Fibroblast of the aortic adventitia (primary cell): ENCODE measurements around the gene SLIT2. TPM values are rescaled to one million over a fixed set of nuclear protein-coding genes. Genes with fewer than 3 reads are reported as not detected.
A peak's percentile ranks its signal among the peaks of the same experiment; 100 is the strongest.

Source experiments
- DNase-seq: peaks from one replicate; pipeline ENCODE4 v3.0.0-alpha.2; 2010; ENCODE audit warnings: low read depth
- H3K4me3 ChIP-seq: 2 replicates; pipeline ENCODE4 v1.5.1; 2011; ENCODE audit warnings: low read depth, mild to moderate bottlenecking, control low read depth, low read length, moderate library complexity
- total RNA-seq: library from RNA; depleted of rRNA; stranded (reverse); fragments of >200 nt; gene quantifications from 2 replicates; pipeline ENCODE4 v1.2.3, GENCODE V29; 2012; ENCODE audit warnings: low replicate concordance
- TF ChIP-seq, protein P1 (sequence below): IDR thresholded peaks from 2 replicates; pipeline ENCODE4 v1.5.1; 2011; ENCODE audit warnings: mild to moderate bottlenecking, low read length, control low read depth, inconsistent platforms; ENCODE audit not compliant: insufficient read depth

SLIT2 gene
- total RNA-seq, 1 donor = 65.1 TPM

DNA sequence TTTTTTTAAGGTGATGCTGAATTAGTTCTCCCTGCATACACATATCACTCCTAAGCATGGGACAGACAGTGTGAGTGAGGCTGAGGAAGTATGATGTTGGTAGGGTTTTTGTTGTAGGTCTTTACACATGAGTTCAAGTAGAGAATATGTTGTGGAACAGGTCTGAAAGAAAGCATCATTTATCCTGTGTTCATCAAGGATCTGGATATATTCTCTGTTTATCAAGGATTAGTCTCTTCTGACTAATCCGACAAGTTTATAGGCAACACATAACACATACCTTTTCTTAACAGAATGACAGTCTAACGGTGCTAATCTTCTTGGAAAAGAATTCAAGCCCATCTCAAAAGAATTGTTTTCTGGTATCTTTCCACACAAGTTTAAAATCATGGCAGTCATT is 10.5 kb downstream of the SLIT2 start:
- H3K4me3 ChIP-seq = no peak overlapping the region
- TF ChIP-seq, protein P1, sequence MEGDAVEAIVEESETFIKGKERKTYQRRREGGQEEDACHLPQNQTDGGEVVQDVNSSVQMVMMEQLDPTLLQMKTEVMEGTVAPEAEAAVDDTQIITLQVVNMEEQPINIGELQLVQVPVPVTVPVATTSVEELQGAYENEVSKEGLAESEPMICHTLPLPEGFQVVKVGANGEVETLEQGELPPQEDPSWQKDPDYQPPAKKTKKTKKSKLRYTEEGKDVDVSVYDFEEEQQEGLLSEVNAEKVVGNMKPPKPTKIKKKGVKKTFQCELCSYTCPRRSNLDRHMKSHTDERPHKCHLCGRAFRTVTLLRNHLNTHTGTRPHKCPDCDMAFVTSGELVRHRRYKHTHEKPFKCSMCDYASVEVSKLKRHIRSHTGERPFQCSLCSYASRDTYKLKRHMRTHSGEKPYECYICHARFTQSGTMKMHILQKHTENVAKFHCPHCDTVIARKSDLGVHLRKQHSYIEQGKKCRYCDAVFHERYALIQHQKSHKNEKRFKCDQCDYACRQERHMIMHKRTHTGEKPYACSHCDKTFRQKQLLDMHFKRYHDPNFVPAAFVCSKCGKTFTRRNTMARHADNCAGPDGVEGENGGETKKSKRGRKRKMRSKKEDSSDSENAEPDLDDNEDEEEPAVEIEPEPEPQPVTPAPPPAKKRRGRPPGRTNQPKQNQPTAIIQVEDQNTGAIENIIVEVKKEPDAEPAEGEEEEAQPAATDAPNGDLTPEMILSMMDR = no peak
- DNase-seq = no peak

GRCh38 chr4:20264688-20265087 is 13.0 kb downstream of the SLIT2 start:
- TF ChIP-seq, protein P1 = no peak
- H3K4me3 ChIP-seq = no peak overlapping the region
- no peak for DNase-seq

DNA sequence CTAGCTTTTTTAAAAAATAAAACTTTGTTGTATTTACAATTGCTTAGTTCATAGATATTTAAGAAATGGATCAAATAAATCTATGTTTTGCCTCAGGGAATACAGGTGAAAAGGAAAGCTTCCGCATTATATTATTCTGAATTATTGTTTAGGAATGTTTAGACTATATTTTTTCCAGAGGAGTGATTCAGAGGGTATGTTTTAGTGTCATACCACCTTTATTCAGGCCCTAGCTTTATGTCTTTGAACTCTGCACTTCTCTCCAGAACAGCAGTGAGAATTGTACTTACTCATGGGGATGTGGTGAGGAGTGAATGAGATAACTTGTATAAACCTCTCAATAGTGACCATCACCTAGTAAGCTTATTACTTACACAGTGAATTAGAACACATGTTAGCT is 14.0 kb downstream of the SLIT2 start:
- TF ChIP-seq, protein P1 = no peak
- DNase-seq = no peak
- no peak overlapping the region for H3K4me3 ChIP-seq

DNA sequence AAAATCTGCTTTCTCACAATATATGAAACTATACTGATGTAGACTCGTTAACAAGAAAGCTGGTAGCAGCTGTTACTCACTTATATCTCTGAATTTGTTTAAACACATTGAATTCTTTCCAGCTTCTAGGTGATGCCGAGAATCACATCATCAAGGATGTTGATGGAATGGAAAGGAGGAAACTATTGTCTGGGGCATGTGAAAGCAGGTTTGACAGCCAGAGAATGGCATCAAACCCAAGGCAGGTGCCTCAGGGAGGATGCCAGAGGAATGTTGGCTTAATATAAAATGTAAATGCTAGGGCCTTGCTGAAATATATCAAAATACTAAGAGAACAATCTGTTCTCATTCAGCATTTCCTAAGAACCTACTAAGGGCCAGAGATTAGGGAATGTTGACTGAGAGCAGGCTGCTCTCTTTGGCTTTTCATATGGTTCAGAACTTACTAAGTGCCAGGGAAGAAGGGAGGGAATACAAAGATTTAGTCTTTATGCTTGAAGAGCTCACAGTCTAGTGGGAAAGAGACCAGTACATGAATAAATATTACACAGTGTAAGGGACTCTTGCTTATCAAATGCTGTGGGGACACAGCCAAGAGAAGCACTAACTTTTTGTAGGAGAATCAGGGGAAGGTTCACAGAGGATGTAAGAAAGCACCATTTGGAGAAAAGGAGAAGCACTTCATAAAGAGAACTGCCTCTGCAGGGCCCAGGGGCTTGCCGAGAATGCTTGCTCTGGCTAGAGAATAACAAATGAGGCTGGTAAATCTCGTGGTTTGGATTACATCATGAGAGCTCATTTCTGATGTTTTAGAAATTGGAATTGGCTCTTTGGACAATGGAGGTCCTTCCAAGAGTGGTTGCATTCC is 14.7 kb downstream of the SLIT2 start:
- no peak overlapping the region for H3K4me3 ChIP-seq
- TF ChIP-seq, protein P1 = no peak
- peak; percentile 90 for DNase-seq

- DNase-seq = no peak
- TF ChIP-seq, protein P1 = no peak
- H3K4me3 ChIP-seq = no peak overlapping the region
Measured at GRCh38 chr4:20268028-20268427, 16.3 kb downstream of the SLIT2 start.

DNA sequence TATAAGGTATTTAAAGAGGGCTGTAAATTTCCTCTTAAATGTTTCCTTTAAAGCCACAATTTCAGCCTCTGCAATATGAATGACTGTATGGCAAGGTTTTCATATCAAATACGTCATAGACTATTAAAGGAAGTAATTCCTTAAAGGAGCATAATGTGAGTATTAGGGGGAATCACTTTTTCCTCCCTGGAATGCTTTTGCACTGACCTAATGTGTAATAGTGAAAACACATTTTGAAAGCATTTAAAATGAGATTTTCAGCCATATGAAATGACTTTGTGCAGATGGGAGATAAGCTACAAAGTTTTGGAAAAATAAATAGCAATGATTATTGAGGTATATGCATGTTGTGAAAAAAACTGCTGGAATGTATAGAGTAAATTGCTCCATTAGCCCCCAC is 17.6 kb downstream of the SLIT2 start:
- no peak for DNase-seq
- H3K4me3 ChIP-seq = no peak overlapping the region
- TF ChIP-seq, protein P1 = no peak
